H9 (cell line): Measurements from ENCODE around the gene HSH2D. TPM values are rescaled to one million over a fixed set of nuclear protein-coding genes. Genes with fewer than 3 reads are reported as not detected.

Experiments
- DNase-seq: peaks from one replicate; pipeline ENCODE4 v3.0.0-alpha.2; 2017
- H2AFZ ChIP-seq: one replicate; pipeline ENCODE4 v1.6.1; 2013; ENCODE audit warnings: mild to moderate bottlenecking, low read length, control low read depth, moderate library complexity
- H2AK5ac ChIP-seq: 2 replicates; pipeline ENCODE4 v1.6.1; 2013; ENCODE audit warnings: low read length, control low read depth, mixed read lengths; ENCODE audit not compliant: insufficient read length
- H2BK120ac ChIP-seq: one replicate; pipeline ENCODE4 v1.6.1; 2013; ENCODE audit warnings: low read depth, mild to moderate bottlenecking, low read length, control low read depth, inconsistent platforms; ENCODE audit not compliant: poor library complexity, severe bottlenecking
- H2BK12ac ChIP-seq: 2 replicates; pipeline ENCODE4 v1.6.1; 2013; ENCODE audit warnings: low read length, control low read depth, mixed read lengths, low read depth; ENCODE audit not compliant: insufficient read length
- H2BK15ac ChIP-seq: 2 replicates; pipeline ENCODE4 v1.6.1; 2013; ENCODE audit warnings: low read depth, low read length, control low read depth
- H2BK20ac ChIP-seq: one replicate; pipeline ENCODE4 v1.6.1; 2013; ENCODE audit warnings: low read depth, mild to moderate bottlenecking, low read length, control low read depth, inconsistent platforms; ENCODE audit not compliant: poor library complexity, severe bottlenecking
- H2BK5ac ChIP-seq: 2 replicates; pipeline ENCODE4 v1.6.1; 2013; ENCODE audit warnings: low read length, control low read depth, mixed read lengths; ENCODE audit not compliant: insufficient read length
- H3K14ac ChIP-seq: 2 replicates; pipeline ENCODE4 v1.6.1; 2013; ENCODE audit warnings: low read length, control low read depth; ENCODE audit not compliant: insufficient read depth
- H3K18ac ChIP-seq: 2 replicates; pipeline ENCODE4 v1.6.1; 2013; ENCODE audit warnings: low read depth, mild to moderate bottlenecking, mixed read lengths, low read length, control low read depth; ENCODE audit not compliant: insufficient read length
- H3K23ac ChIP-seq: 2 replicates; pipeline ENCODE4 v1.6.1; 2013; ENCODE audit warnings: low read length, control low read depth, mixed read lengths, low read depth; ENCODE audit not compliant: insufficient read length
- H3K23me2 ChIP-seq: 2 replicates; pipeline ENCODE4 v1.6.1; 2013; ENCODE audit warnings: low read depth, mild to moderate bottlenecking, mixed read lengths, low read length, control low read depth; ENCODE audit not compliant: insufficient read length, poor library complexity, severe bottlenecking
- H3K27ac ChIP-seq: 2 replicates; pipeline ENCODE4 v1.5.1; 2013; ENCODE audit warnings: low read length, control low read depth, mixed read lengths, low read depth; ENCODE audit not compliant: insufficient read length
- H3K27me3 ChIP-seq: 2 replicates; pipeline ENCODE4 v1.6.1; 2013; ENCODE audit warnings: low read length, control low read depth, inconsistent platforms; ENCODE audit not compliant: insufficient read depth
- H3K4ac ChIP-seq: 2 replicates; pipeline ENCODE4 v1.6.1; 2013; ENCODE audit warnings: low read depth, mild to moderate bottlenecking, control low read depth, inconsistent platforms, low read length, moderate library complexity
- H3K4me1 ChIP-seq: 2 replicates; pipeline ENCODE4 v1.6.1; 2013; ENCODE audit warnings: low read length, control low read depth, inconsistent platforms; ENCODE audit not compliant: insufficient read depth
- H3K4me2 ChIP-seq: 2 replicates; pipeline ENCODE4 v1.6.1; 2013; ENCODE audit warnings: low read length, control low read depth, mixed read lengths; ENCODE audit not compliant: insufficient read length, insufficient read depth
- H3K56ac ChIP-seq: 2 replicates; pipeline ENCODE4 v1.6.1; 2013; ENCODE audit warnings: low read depth, mild to moderate bottlenecking, mixed read lengths, low read length, control low read depth; ENCODE audit not compliant: insufficient read length
- H3K79me1 ChIP-seq: 2 replicates; pipeline ENCODE4 v1.6.1; 2013; ENCODE audit warnings: low read depth, mild to moderate bottlenecking, moderate library complexity, low read length, control low read depth, inconsistent platforms; ENCODE audit not compliant: insufficient read depth, poor library complexity, severe bottlenecking
- H3K79me2 ChIP-seq: 2 replicates; pipeline ENCODE4 v1.6.1; 2013; ENCODE audit warnings: low read length, control low read depth, inconsistent platforms; ENCODE audit not compliant: insufficient read depth
- H3K9ac ChIP-seq: 2 replicates; pipeline ENCODE4 v1.6.1; 2013; ENCODE audit warnings: low read length, control low read depth, mixed read lengths; ENCODE audit not compliant: insufficient read length; ENCODE audit errors: extremely low read depth
- H3K9me3 ChIP-seq: one replicate; pipeline ENCODE4 v1.6.1; 2013; ENCODE audit warnings: low read depth, low read length, inconsistent platforms; ENCODE audit not compliant: control insufficient read depth
- H3T11ph ChIP-seq: one replicate; pipeline ENCODE4 v1.6.1; 2013; ENCODE audit warnings: mild to moderate bottlenecking, low read length, control low read depth, inconsistent platforms
- H4K20me1 ChIP-seq: one replicate; pipeline ENCODE4 v1.6.1; 2013; ENCODE audit not compliant: control insufficient read depth, insufficient read length, insufficient read depth
- H4K5ac ChIP-seq: 2 replicates; pipeline ENCODE4 v1.6.1; 2013; ENCODE audit warnings: low read depth, mild to moderate bottlenecking, mixed read lengths, low read length, control low read depth; ENCODE audit not compliant: insufficient read length
- H4K8ac ChIP-seq: replicated peaks from 2 replicates; pipeline ENCODE4 v1.6.1; 2013; ENCODE audit warnings: low read length, control low read depth, mixed read lengths, low read depth; ENCODE audit not compliant: insufficient read length
- H4K91ac ChIP-seq: 2 replicates; pipeline ENCODE4 v1.6.1; 2013; ENCODE audit warnings: low read depth, mild to moderate bottlenecking, moderate library complexity, mixed read lengths, low read length, control low read depth; ENCODE audit not compliant: insufficient read length
- H3K27ac Mint-ChIP-seq, 3 experiments: 2 replicates in 2 of 3; 3 replicates in 1 of 3; pipeline ENCODE4 v1.8.0; 2020 to 2021; ENCODE audit warnings: mixed read lengths in 3 of 3, mild to moderate bottlenecking in 1 of 3, moderate library complexity in 1 of 3
- H3K27me3 Mint-ChIP-seq: 2 replicates; pipeline ENCODE4 v1.8.0; 2021; ENCODE audit warnings: low read depth, mild to moderate bottlenecking, moderate library complexity, mixed read lengths
- H3K36me3 Mint-ChIP-seq, 3 experiments: 2 replicates in 2 of 3; 3 replicates in 1 of 3; pipeline ENCODE4 v1.8.0; 2020 to 2021; ENCODE audit warnings: low read depth in 3 of 3, mixed read lengths in 3 of 3; ENCODE audit not compliant: insufficient read depth in 1 of 3
- H3K4me1 Mint-ChIP-seq, 2 experiments: 2 replicates each; pipeline ENCODE4 v1.8.0; 2020; ENCODE audit warnings: mixed read lengths in 2 of 2
- H3K4me3 Mint-ChIP-seq, 2 experiments: 2 replicates in 1 of 2; 3 replicates in 1 of 2; pipeline ENCODE4 v1.8.0; 2020 to 2021; ENCODE audit warnings: mild to moderate bottlenecking in 2 of 2, mixed read lengths in 2 of 2, moderate library complexity in 1 of 2
- H3K9me3 Mint-ChIP-seq, 2 experiments: 2 replicates in 1 of 2; 3 replicates in 1 of 2; pipeline ENCODE4 v1.8.0; 2020; ENCODE audit warnings: mild to moderate bottlenecking in 2 of 2, mixed read lengths in 2 of 2, moderate library complexity in 1 of 2
- WGBS: extraction: QIAGEN DNeasy Blood & Tissue Kit; methylation state at CpG from one replicate; pipeline ENCODE4 v1.1.7; 2013; ENCODE audit warnings: missing lambda C conversion rate, low lambda C conversion rate, mixed read lengths; ENCODE audit not compliant: insufficient read length; ENCODE audit errors: extremely low coverage; 5-methylcytosine and 5-hydroxymethylcytosine counted together
- total RNA-seq: library from RNA; stranded (reverse); gene quantifications from 2 replicates; pipeline ENCODE4 v1.2.1, GENCODE V29; 2021
- TF ChIP-seq, protein P1 (sequence below): fragments of 200-600 bp; sonication (generic); conservative IDR thresholded peaks from 3 replicates; pipeline ENCODE4 v1.8.0; 2021; ENCODE audit warnings: antibody characterized with exemption, mild to moderate bottlenecking

HSH2D gene
- total RNA-seq, 1 experiment from 2014 or later = 2.3 TPM

- no peak overlapping the region for H2AK5ac ChIP-seq
- no peak overlapping the region for H3K4me3 Mint-ChIP-seq
- H3K27ac ChIP-seq = no peak overlapping the region
- H3K14ac ChIP-seq = no peak overlapping the region
- no peaks in the 10 kb centered on the region for H3K9me3 Mint-ChIP-seq
- no peaks in the 10 kb centered on the region for H3K23me2 ChIP-seq
- no peak overlapping the region for H3T11ph ChIP-seq
- no peak overlapping the region for H3K56ac ChIP-seq
- no peaks in the 10 kb centered on the region; the same call in 1 of the 2 replicates for H3K27me3 Mint-ChIP-seq
- H2BK15ac ChIP-seq = no peak overlapping the region
- H3K79me2 ChIP-seq = no peaks in the 10 kb centered on the region
- H4K91ac ChIP-seq = no peak overlapping the region
- no peaks in the 10 kb centered on the region for H4K20me1 ChIP-seq
- no peaks in the 10 kb centered on the region for H3K4me1 ChIP-seq
- H2BK120ac ChIP-seq = no peak overlapping the region
- H3K36me3 Mint-ChIP-seq = no peaks in the 10 kb centered on the region
- H3K9ac ChIP-seq = no peak overlapping the region
- no peaks in the 10 kb centered on the region for H3K27me3 ChIP-seq
- no peaks in the 10 kb centered on the region for H3K79me1 ChIP-seq
- H2AFZ ChIP-seq = no peak overlapping the region
- H3K9me3 ChIP-seq = no peaks in the 10 kb centered on the region
- no peak overlapping the region for H3K27ac Mint-ChIP-seq
- H3K4me2 ChIP-seq = no peak overlapping the region
- WGBS = no CpG with 5 or more reads among the region's 3 CpGs
- no peak overlapping the region for H3K23ac ChIP-seq
- no peak overlapping the region for H2BK12ac ChIP-seq
- H3K4me1 Mint-ChIP-seq = no peaks in the 10 kb centered on the region
- no peak overlapping the region for H3K18ac ChIP-seq
- no peak overlapping the region for H4K5ac ChIP-seq
- no peak overlapping the region for H2BK20ac ChIP-seq
- TF ChIP-seq, protein P1, sequence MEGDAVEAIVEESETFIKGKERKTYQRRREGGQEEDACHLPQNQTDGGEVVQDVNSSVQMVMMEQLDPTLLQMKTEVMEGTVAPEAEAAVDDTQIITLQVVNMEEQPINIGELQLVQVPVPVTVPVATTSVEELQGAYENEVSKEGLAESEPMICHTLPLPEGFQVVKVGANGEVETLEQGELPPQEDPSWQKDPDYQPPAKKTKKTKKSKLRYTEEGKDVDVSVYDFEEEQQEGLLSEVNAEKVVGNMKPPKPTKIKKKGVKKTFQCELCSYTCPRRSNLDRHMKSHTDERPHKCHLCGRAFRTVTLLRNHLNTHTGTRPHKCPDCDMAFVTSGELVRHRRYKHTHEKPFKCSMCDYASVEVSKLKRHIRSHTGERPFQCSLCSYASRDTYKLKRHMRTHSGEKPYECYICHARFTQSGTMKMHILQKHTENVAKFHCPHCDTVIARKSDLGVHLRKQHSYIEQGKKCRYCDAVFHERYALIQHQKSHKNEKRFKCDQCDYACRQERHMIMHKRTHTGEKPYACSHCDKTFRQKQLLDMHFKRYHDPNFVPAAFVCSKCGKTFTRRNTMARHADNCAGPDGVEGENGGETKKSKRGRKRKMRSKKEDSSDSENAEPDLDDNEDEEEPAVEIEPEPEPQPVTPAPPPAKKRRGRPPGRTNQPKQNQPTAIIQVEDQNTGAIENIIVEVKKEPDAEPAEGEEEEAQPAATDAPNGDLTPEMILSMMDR = no peak
- H2BK5ac ChIP-seq = no peak overlapping the region
- H3K4ac ChIP-seq = no peak overlapping the region
- no peak overlapping the region for H4K8ac ChIP-seq
- DNase-seq = no peak
Measured at GRCh38 chr19:16161840-16162239, 18.4 kb downstream of the HSH2D start.
